Stimulated activated naive CD4-positive, alpha-beta T cell treated with Interleukin-2 at 50 U/mL for 16 hours (primary cell): Measurements from ENCODE around the gene PARP14.
"Not testable (repeated sequence)": the region's sequence is repeated elsewhere in the genome, so short reads cannot be mapped to it uniquely, and the experiment has no call there.

ENCODE experiments used
- DNase-seq: peaks from one replicate; lab custom pipeline; 2025; lab: John Stamatoyannopoulos, UW

PARP14 gene

GRCh38 chr3:122679085-122679881 lies 1.4 kb upstream of the PARP14 start:
- DNase-seq: peak; percentile 78

GRCh38 chr3:122679882-122680474 lies 661 bp upstream of the PARP14 start:
- DNase-seq: no peak

GRCh38 chr3:122681284-122681973 lies 790 bp downstream of the PARP14 start:
- no peak for DNase-seq

GRCh38 chr3:122681974-122682409 lies 1.4 kb downstream of the PARP14 start:
- no peak for DNase-seq

GRCh38 chr3:122682778-122683411 lies 2.3 kb downstream of the PARP14 start:
- DNase-seq: not testable (repeated sequence)

- DNase-seq: no peak
Observed at GRCh38 chr3:122687298-122687697, 6.7 kb downstream of the PARP14 start.

GRCh38 chr3:122688996-122689395 lies 8.4 kb downstream of the PARP14 start:
- DNase-seq: no peak

- no peak for DNase-seq
Observed at GRCh38 chr3:122689587-122689986, 8.9 kb downstream of the PARP14 start.

GRCh38 chr3:122690096-122690495 lies 9.5 kb downstream of the PARP14 start:
- no peak for DNase-seq

- no peak for DNase-seq
Observed at GRCh38 chr3:122691195-122691594, 10.6 kb downstream of the PARP14 start.

- DNase-seq: no peak
Observed at GRCh38 chr3:122692674-122693073, 12.0 kb downstream of the PARP14 start.

GRCh38 chr3:122694966-122695365 lies 14.3 kb downstream of the PARP14 start:
- DNase-seq: no peak

GRCh38 chr3:122695927-122696561 lies 15.4 kb downstream of the PARP14 start:
- DNase-seq: no peak

GRCh38 chr3:122697952-122698620 lies 17.4 kb downstream of the PARP14 start:
- no peak for DNase-seq

GRCh38 chr3:122700193-122700592 lies 19.6 kb downstream of the PARP14 start:
- DNase-seq: no peak

- no peak for DNase-seq
Observed at GRCh38 chr3:122705379-122705778, 24.7 kb downstream of the PARP14 start.

- not testable (repeated sequence) for DNase-seq
Observed at GRCh38 chr3:122710616-122711251, 30.1 kb downstream of the PARP14 start.

GRCh38 chr3:122714273-122714672 lies 33.6 kb downstream of the PARP14 start:
- DNase-seq: no peak

GRCh38 chr3:122716667-122717066 lies 36.0 kb downstream of the PARP14 start:
- no peak for DNase-seq

GRCh38 chr3:122719273-122719921 lies 38.8 kb downstream of the PARP14 start:
- no peak for DNase-seq
